MV-4-11 (cell line): ENCODE data around the gene SYCN.

Source experiments
- DNase-seq: peaks from one replicate; lab custom pipeline; 2025; lab: John Stamatoyannopoulos, UW

Gene SYCN

GRCh38 chr19:39155741-39156140 is 48.3 kb downstream of the SYCN start:
- DNase-seq, result no peak

- DNase-seq, result no peak
These were observed 48.9 kb downstream of the SYCN start for GRCh38 chr19:39155114-39155700.

GRCh38 chr19:39154629-39155100 is 49.4 kb downstream of the SYCN start:
- DNase-seq, result no peak

GRCh38 chr19:39154100-39154628 is 49.9 kb downstream of the SYCN start:
- DNase-seq, result no peak
